Putamen (tissue), 1 donor: ENCODE measurements around the gene SEPSECS.

ENCODE experiments used
- DNase-seq: peaks from one replicate; pipeline ENCODE4 v3.0.0-alpha.2; 2016; ENCODE audit warnings: low spot score

SEPSECS gene

DNA sequence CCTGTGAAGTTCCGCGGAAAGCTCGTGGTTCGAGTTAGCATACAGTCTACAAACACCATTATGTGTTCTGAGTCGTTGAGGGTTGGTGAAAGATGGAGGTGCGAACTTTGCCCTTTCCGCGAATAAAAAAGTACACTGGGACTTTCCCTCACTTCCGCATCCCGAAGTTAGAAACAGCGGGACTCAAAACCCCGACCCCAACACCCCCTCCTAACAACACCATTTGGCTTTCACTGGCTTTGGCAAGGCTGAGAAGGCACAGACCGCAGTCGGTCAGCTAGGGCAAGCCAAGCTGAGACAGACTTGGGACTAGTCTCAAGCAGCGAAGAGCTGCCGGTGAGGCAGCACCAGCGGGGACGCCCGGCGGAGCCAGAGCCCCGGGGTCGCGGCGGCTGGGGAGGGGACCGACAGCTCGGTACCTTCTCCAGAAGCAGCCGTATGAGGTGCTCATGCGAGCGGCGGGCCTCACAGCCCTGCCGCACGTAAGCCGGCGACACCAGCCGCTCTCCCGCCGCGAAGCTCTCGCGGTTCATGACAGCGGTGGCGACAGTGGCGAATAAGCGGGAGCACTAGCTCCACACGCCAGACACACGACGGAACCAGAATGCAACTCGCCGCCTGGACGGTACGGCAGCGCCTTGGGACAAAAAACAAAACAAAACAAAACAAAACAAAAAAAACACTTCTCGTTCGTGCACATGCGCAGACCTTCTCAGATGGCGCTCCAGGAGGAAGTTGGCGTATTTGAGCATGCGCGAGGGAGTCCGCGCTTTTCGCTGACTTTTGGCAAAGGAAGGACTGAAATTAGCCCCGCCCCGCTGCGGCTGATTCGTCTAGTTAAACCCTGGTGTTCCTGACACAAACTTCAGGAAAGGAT, at the start of gene SEPSECS:
TSS of gene SEPSECS (minus strand) at position 613 of the 877 bp plus-strand sequence. CDS start at position 533, 80 bp downstream.
- DNase-seq: peak; percentile 96

DNA sequence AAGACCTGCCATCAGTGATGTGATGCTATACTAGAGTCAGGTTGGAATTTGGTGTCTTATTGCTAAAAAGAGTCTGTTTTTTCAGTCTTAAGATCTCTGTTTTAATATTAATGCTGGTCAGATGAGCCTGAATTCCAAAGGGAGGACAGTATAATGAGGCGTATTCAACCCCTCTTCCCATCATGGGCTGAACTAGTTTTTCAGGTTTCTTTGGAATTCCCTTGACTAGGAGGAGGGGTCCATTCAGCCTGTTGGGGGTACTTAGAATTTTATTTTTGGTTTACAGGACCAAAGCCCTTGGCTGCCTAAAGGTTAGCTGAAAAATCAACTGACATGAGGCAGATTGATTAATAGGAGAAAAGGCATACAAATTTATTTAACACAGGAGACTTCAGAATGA, 49.5 kb upstream of the SEPSECS start:
- no peak for DNase-seq

DNA sequence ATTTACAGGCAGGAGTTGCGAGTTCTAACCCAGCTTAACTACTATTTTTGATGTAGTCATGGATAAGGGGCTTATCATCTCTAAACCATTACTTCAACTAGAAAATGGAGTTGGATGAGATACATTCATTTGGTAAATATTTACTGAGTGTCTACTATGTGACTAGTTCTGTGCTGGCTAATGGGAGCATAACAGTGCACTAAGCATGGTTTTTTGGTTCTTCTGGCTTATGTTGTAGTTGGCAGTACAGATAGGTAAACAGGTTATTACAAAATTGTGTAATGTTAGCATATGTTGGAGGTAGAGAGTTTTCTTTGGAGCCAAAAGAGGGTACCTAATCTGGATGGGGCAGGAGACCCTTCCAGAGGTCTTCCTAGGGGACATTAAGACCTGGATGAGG, 47.7 kb upstream of the SEPSECS start:
- no peak for DNase-seq

DNA sequence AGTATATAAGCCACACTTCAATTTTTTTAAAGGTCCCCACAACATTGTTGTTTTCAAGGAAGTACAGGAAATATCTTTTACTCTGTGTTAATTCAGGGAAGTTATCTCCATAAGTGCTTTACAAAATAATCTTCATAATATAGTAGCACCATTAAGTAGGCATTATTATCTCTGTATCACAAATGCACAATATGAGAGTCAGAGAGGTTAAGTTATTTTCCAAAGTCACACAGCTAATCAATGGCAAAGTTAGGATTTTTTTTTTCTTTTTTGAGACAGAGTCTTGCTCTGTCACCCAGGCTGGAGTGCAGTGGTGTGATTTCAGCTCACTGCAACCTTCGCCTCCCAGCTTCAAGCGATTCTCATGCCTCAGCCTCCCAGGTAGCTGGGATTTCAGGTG, 38.5 kb upstream of the SEPSECS start:
- DNase-seq: no peak

DNA sequence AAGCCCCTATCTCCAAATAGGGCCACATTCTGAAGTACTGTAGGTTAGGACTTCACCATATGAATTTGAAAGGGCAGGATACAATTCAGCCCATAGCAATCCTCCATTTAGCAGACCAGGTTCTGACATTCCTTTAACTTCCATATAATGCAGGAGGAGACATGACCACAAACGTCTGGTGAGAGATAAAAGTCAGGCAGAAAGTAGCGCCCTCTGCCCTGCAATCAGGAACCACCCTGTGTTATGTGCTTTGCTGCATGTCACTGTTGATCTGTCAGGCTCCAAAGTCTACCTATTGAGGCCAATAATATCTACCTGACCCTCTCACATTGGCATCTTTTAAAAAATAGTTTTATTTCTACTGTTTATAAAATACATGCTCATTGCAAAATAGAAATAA, 30.2 kb upstream of the SEPSECS start:
- no peak for DNase-seq

DNA sequence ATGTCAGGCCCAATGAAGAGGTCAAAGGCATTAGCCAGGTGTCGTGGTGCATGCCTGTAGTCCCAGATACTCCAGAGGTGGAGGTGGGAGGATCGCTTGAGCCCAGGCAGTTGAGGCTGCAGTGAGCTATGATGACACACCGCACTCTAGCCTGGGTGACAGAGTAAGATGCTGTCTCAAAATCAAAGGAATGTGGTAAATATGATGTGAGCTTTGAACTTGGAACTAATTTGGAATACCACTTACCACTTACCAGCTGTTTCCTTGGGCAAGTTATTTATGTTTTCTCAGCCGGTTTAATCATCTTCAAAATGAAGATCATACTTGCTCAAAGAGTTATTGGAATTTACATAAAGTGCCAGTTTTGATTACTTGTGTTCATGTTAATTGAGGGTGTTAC, 23.8 kb upstream of the SEPSECS start:
- no peak for DNase-seq

DNA sequence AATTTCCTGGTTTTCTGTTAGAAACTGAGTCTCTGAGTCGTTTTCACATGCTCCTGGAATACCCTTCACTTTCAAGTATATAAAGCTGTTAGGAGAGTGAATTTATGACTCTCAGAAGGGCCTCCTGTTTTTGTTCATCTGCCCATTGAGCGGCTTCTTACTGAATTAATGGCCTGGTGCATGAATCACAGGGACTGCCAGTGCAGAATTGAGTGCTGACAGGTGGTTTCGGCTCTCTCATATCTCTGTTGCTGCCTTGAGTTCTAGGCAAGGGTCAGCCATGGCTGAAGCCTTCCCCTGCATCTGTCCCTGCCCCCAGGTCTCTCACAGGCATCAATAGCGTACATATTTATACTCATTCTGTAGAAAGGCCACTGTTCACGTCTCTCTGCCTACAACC, 22.7 kb upstream of the SEPSECS start:
- no peak for DNase-seq

DNA sequence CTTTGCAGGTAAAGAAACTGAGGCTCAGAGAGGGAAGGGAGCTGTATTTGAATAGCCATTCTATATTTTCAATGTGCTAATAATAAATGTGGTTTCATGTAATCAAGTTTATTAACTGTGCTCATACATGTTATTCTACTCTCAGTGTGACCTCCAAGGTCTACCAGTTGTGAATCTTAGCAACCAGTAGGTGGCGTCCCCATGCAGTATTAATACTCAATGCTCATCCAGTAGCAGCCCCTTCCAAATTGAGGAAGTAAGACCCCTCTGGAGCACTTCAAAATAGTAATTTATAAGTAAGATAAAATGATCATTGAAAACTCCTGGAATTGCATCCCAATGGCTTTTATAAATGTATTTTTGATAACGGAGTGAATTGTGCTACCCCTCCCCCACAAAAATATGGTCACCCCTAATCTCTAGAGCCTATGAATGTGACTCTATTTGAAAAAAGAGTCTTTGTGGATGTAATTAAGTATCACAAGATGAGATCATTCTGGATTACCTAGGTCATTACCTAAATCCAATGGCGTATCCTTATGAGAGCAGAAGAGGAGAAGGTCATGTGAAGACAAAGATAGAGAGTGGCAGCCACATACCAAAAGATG, 20.4 kb upstream of the SEPSECS start:
- DNase-seq: no peak

DNA sequence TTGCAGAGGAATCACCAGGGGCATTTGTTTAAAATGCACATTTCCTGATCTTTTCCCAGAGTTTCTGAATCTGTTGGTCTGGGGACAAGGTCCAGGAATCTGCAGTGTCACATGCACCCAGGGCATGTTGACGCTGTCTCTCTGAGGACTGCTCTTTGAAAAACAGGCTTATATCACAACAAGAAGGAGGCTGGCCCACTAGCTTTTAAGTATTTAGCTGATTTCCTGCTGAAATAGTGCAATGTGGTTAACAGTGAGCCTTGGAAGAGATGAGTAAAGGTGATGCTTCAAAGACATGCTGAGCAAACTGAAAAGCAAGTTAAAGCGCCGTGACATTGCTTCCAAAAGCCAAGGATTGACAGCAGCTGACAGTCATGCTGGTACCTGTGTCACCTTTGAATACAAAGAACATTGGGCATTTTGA, 18.6 kb upstream of the SEPSECS start:
- DNase-seq: no peak

DNA sequence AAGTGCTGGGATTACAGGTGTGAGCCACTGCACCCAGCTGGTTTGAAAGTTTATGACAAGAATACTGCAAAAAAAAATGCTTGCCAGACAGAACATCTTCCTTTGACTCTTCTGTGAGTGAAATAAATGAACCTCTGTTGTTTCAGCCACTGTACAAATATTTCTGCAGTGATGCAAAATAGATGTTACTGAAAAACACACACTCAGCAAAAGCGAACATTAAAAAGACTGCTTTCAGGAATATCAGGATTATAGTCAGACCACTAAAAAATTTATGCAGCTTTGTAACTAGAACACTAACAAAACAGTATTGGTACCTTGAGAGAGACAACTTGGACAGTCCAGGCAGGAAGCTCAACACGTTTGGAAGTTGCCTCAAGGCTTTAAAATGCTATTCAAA, 16.9 kb upstream of the SEPSECS start:
- DNase-seq: no peak

DNA sequence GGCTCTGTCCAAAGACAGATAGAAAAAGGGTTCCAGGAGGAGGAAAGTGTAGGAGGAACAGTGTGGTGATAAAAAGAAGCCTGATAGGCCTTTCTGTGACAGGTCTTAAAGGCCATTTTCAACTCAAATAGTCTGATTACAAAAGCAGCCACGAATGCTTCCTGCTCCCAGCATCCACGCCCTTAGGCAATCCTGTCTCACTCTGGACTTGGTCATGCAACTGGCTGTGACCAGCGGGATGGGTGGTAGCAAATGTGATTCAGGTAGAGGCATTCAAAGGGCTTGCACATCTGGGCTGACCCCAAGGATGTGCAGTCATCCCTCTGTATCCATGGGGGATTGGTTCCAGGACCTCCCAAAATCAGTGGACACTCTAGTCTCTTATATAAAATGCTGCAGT, 14.4 kb upstream of the SEPSECS start:
- no peak for DNase-seq

DNA sequence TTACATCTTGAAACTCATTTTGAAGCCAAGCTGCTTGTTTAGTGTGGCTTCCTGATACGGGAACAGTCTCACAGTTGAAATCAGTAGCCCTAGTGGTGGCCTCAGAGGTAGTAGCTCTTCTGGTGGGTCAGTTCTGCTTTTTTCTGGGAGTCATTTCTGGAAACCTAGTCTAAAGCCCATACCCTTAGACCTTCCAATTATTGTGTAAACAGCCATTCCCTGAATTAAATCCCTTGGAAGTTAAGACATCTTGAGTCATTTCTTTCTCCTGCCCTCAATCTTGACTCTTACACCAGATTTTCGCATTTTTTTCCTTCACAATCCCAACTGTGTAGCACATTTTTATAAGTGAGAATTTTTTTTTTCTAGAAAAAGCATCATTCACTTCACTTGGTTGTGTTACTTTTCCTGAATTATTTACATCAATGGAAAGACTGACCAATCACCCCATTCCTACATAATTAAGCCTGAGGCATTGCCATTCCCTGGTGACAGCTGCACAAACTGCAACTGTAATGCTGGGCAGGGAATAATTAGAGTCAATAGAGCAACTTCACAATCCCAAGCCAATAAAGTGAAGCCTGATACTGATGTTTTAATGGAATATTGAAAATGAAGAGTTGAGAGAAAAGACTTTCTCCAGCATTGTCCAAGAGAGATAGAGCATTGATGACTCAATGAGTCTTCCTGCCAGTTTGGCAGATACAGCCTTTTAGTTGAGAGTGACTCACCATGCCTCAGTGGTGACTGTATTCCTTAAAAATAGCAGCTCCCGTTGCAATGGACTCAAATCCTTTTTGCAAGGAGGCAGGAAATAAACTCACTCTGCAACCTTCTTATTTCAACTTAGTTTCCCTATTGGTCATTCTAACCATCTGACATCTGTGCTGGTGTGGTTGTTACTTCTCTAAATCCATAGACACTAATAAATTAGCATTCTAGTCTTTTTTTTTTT, 13.0 kb upstream of the SEPSECS start:
- DNase-seq: peak; percentile 21

DNA sequence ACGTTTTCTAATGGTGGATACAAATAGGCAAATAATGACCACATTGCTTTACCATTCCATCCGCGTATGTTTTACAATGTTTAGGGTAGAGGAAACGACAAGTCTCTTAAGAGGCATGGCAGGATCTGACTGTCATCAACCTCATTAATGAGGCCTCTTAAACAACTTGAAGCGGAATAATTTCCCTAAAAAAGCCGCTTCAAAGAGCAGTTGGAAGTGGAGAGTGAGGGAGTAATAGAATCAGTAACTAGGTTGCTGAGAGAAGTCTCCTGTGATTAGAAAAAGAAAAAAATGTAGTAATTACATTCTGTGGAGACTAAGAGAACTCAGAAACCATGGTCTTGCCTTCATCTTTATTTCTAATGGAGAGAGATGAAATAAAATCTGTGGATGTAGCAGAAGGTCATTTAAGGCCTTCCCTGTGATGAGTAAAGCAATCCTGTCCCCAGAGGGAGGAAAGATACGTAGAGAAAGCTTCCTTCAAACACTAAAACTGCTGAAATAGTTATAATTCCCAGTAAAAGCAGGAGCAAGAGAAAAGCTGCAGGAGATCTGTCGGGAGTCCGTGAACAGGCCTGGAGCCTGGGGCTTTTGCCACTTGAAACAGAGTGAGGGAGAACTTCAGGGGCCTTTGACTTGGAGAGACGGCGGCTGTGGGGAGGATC, 11.1 kb upstream of the SEPSECS start:
- DNase-seq: no peak

DNA sequence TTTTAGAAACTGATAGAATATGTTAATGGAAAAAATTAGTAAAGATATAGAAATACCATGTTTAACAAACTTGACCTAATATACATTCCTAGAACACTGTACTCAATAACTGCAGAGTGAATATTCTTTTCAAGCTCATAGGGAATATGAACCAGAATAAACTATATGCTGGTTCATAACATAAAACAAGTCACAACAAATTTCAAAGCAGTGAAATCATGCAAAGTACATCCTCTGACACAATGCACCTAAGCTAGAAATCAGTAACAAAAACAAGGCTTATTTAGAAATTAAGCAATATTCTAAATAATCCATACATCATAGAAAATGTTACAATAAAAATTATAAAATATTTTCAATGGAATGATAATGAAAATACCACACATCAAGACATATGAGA, 9.2 kb upstream of the SEPSECS start:
- DNase-seq: no peak

DNA sequence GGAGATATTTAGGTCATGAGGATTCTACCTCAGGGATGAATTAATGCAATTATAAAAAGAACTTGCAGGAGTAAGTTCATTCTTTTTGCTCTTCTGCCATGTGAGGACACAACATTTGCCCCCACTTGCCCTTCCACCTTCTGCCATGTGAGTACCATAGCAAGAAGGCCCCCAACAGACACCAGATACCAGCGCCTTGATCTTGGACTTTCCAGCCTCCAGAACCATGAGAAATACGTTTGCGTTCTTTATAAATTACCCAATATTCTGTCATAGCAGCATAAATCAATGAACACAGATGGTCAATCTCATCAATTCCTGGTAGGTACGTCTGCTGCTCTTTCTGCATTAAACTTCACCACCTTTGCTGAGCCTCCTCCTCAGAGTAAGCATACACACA, 5.7 kb upstream of the SEPSECS start:
- DNase-seq: no peak

DNA sequence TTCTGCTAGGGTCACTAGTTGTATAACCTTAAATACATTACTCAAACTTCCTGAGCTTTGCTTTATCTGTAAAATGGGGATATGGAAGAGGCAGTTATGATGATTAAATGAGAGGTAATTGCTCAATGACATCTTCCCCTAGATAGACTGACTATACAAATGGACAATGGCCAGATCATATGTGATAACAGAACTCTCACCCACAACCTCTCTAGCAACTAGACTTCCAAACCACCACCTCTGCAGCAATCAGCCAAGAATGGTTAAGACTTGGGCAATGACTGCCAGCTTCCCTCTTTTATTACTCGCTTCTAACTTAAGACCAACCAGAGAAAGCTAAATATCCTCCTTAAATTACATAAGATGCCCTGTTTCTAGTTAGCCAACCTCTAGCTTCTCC, 2.9 kb upstream of the SEPSECS start:
- DNase-seq: no peak

DNA sequence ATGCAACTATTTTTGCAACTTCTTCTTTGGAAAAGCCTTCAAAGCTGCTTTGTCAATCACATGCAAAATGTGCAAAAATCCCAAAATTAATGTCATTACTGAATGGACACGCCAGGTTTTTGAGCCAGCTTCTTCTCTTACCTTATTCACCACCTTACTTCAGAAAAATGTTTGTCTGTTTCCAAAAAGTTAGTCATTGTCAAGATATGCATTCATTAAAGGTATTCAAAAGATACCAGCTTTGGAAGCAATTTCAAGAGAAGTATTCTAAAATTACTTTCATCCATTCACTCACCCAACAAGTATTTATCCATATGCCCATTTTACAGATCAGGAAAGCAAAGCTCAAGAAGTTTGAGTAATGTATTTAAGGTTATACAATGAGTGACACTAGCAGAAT, 2.3 kb upstream of the SEPSECS start:
- DNase-seq: no peak

DNA sequence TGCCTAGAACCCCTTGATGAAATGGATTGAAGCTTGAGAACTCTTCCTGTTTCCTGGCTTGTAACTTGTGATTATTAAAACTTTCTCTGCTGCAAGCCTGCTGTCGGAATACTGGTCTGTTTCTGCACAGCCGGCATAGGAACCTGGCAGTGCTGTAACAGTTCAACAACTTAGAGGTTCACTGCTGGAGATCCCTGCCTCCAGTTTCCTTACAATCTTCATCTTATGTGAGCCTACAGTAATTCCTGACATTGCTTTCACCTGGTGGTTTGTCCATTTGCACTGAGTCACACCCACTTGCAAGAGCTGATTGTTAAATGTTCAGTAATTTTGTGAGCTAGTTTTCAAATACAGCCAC, 1.3 kb upstream of the SEPSECS start:
- DNase-seq: no peak

DNA sequence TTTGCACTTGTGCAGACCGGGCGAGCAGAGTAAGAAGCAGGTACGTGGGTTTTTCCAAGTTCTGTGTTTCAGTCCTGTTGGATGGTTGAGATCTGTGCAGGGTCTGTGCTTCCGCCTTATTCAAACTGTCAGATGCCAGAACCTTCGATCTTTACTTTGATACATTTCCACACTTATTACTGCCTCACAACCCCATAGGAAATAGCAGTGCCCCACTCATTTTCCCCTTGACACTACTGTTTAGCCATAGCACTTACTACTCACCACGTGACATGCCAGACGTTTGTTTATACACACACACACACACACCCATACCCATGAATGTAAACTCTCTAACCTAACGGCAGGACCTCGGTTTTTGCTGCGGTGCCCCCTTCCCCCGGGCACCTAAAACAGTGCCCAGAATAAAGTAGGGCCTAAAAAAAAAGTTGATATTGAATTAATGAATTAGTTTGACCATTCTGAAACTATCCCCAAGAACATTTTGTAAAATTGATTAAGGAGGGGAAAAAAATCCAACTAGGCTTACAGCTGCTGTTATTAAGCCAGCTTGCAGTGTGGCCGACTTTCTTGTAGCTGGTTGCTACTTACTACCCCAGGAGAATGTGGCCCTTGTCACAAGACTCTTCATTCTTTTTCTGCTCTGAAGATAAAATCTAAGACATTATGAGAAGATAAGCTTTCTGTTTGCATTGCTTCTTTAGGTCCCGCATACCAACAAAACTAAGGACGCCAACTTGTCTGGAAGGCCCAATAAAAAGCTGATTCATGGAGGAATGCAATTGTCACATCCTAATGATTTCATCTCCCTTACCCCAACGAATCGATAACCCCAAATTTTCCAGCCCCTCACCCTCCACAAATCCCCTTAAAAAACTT, 704 bp upstream of the SEPSECS start:
- DNase-seq: no peak

DNA sequence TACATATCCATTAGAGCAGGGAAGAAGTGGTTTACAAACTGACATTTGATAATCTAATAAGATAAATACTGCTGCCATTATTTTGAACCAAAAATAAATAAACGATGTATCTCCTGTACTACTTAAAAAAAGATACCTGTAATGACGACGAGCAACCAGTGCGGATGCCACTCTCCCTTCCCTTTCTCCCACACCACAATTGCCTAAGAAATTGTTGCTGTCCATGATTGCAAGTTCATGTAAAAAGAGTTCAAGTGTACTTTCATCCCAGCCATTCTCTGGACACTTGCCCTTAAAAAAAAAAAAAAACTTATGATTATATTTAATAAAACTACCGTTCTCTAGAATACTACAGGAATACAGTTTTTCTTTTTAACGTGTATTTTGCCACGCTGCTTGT, 1.4 kb downstream of the SEPSECS start:
- DNase-seq: no peak

DNA sequence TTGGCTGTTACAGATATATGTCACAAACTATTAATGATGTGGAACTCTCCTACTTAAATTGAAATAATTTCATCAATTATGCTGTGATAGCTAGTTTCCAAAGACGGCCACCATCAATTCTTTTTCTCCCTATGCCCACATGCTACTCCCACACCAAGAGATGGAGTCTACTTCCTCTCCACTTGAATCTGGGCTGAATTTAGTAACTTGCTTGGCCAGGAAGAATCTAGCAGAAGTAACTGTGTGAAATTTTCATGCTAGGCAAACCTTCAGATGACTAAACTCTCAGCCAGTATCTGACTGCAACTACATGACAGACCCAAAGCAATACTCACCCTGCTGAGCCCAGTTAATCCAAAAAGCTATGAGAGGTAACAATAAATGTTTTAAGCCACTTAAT, 3.2 kb downstream of the SEPSECS start:
- no peak for DNase-seq
